Pons (tissue), 1 donor: ENCODE results near the gene NHEJ1.

ENCODE experiments used
- DNase-seq: peaks from one replicate; pipeline ENCODE4 v3.0.0-alpha.2; 2016; ENCODE audit warnings: low spot score

The NHEJ1 gene

DNA sequence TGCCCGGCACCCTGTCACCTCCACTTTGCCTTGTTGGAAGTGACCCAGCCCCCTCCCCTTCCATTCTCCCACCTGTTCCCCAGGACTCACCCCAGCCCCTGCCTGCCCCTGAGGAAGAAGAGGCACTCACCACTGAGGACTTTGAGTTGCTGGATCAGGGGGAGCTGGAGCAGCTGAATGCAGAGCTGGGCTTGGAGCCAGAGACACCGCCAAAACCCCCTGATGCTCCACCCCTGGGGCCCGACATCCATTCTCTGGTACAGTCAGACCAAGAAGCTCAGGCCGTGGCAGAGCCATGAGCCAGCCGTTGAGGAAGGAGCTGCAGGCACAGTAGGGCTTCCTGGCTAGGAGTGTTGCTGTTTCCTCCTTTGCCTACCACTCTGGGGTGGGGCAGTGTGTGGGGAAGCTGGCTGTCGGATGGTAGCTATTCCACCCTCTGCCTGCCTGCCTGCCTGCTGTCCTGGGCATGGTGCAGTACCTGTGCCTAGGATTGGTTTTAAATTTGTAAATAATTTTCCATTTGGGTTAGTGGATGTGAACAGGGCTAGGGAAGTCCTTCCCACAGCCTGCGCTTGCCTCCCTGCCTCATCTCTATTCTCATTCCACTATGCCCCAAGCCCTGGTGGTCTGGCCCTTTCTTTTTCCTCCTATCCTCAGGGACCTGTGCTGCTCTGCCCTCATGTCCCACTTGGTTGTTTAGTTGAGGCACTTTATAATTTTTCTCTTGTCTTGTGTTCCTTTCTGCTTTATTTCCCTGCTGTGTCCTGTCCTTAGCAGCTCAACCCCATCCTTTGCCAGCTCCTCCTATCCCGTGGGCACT, 21.9 kb upstream of the NHEJ1 start:
- DNase-seq, result no peak

DNA sequence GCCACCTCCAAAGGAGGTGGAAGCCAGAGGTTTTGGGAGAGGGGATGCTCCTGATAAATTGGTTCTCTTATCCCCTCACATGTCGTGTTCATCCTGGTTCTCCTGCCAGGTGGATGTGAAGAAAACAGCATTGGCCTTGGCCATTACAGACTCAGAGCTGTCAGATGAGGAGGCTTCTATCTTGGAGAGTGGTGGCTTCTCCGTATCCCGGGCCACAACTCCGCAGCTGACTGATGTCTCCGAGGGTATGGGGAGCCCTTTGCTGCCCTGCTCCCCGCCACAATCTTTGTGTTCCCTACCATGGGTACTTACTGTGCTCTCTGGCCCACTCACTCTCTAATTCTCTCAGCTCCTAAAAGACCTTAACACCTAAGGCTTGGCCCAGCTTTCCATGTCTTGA, 20.9 kb upstream of the NHEJ1 start:
- DNase-seq, result no peak

DNA sequence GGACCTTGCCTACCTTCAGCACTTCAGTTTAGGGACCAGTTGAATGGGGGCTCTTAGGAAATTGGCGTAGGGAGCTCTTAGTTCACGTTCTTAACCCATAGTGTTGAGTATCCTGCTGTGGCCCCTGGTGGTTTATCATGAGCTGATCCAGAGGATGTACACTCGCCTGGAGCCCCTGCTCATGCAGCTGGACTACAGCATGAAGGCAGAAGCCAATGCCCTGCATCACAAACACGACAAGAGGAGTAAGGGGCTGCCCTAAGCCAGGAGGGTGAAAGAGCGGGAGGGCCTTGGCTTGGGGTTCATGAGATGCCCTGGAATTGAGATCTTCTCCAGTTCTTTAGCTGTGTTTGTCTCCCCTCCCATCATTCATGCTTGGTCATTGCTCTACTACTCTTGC, 20.3 kb upstream of the NHEJ1 start:
- no peak for DNase-seq

DNA sequence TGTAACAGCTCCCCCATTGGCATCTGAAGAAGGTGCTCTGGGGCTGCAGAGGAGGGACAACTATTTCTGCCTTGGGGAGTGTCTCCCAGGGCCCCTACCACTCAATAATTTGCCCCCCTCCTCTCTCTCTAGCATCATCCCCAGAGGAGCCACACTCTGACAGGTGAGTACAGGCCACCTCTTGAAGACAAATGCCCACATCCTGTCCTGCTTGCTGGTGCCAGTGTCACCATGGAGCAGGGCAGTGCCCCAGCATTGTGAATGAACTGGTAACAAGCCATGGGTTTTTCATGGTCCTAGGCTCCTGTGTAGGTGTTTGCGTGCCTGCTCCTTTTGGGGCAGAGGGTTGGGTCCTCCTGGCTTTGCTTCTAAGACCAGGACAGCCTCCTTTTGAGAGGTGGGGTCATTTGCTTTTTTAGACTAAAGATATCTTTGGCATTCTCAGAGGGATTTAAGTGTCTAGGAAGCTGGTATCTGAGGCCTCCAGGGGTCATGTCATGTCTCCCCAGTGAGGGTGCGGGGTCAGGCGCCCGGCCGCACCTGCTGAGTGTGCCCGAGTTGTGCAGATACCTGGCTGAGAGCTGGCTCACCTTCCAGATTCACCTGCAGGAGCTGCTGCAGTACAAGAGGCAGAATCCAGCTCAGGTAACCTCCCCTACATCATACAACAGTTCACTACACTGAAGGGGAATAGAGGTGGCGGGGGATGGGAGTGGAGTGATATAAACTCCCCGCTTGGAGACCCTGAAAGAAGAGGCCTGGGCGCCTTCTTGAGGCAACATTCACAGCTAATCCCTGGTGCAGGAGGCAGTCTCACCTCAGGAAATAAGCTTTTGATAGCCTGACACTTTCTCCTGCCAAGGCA, 19.2 kb upstream of the NHEJ1 start:
- DNase-seq, result no peak

DNA sequence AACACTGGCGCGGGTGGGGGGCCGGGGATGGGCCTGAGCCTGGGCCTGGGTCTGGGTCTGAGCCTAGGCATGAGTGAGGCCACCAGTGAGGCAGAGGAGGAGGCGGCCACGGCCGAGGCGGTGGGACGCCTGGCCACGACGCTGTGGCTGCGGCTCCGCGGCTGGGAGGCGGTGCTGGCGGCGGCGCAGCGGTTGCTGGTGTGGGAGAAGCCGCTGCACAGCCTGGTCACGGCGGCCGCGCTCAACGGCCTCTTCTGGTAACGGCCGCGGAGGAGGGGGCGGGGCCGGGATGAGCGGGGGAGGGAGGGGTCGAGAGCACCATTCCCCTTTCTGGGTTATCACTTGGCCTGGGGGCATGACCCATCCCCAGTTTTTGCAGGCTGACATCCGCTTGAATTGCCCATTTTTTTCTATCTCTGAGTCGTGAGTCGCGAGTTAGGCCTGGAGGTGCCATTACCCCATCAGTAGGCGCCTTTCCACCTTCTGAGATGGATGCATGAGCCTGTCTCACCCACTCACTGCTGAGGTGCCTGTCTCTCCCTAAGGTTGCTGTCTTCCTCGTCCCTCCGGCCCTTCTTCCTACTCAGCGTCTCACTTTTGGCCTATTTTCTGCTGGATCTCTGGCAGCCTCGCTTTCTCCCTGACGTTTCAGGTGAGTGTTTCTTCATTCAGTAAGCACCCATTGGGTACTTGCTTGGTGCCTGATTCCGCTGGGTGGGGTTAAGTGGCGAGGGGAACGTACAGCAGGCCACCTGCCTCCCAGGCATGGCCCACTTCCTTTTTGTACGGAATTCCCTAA, 18.0 kb upstream of the NHEJ1 start:
- peak; percentile 22 for DNase-seq

- peak; percentile 89 for DNase-seq
Observed at GRCh38 chr2:219177552-219178376, 17.1 kb upstream of the NHEJ1 start, which contains the start of gene RETREG2. RETREG2 (plus strand) TSS chr2:219178275; CDS start chr2:219178353, 78 bp downstream.

DNA sequence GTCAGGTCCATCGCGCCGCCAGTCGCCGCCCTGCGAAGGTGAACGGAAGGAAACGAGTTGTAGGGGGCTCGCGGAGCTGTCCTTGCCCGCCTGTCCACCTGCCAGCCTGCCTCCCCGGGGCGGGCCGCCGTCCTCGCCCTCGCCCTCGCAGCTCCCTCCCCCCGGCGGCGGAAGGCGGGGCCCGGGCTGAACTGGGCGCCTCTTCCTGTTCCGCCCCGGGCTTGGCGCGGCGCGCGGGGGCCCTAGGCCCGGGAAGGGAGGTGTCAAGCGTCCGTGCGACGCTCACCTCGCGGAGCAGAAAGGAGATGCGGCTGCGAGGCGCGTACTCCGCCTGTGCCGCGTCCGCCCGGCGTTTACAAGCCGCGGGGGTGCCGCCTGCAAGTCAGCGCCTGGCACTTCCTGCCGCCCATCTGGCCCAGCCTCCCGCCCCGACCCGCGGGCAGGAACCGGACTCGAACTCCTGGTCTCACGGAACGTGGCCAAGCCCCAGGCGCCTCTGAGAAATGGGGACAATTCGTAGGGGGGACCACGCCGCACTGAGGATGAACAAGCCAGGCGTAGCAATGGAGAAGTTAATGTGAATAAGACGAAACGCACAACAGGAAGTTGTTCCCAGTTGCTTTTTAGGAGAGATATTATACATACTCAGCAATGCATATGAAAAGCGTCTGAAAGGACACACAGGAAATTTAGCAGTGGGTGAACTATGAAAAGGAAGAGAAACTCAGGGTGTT, 16.4 kb upstream of the NHEJ1 start, which contains the start of gene CNPPD1:
CNPPD1 (minus strand) TSS at position 108 of the 734 bp plus-strand sequence; CDS start at position 11, 97 bp downstream.
- DNase-seq, result peak; percentile 85

GRCh38 chr2:219175928-219176817, 15.6 kb upstream of the NHEJ1 start:
- peak; percentile 42 for DNase-seq

DNA sequence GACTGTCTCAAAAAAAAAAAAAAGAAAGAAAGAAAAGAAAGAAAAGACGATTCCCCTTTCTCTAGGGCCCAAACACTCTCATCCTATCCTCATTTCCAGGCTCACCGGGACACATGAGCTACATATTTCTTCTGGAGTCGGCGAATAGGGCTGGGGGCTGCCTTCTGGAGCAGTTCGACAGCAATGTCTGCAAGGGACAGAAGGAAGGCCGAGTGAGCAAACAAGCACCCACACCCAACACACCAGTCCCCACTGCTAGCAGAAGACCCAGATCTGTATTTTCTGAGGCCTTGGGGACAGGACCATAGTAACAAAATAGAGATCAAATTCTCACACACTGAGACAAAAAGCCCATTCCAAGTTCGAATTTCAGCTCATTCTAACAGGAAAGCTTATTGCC, 14.9 kb upstream of the NHEJ1 start:
- no peak for DNase-seq

- no peak for DNase-seq
Observed at GRCh38 chr2:219174801-219175200, 14.2 kb upstream of the NHEJ1 start.

GRCh38 chr2:219174146-219174545, 13.5 kb upstream of the NHEJ1 start:
- no peak for DNase-seq

DNA sequence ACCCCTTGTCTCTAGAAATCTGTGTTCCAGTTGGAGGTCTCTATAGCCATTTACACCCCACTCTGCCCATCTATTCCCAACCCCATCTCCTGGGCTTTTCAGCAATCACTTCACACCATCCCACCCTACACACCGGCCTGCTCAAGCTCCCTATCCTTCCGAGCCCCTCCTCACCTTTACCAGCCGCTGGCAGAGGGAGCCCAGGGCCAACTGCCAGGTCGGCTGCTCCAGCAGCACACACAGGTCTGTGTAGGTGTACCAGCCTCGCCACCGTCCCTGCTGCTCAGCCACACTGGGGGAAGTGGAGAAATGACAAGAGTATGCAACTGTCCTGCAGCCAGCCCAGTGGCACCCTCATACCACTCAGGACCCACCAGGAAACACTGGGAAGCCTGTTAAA, 12.6 kb upstream of the NHEJ1 start:
- DNase-seq, result no peak

GRCh38 chr2:219172231-219173154, 11.9 kb upstream of the NHEJ1 start:
- DNase-seq, result no peak

GRCh38 chr2:219171231-219171651, 10.6 kb upstream of the NHEJ1 start:
- peak; percentile 67 for DNase-seq

DNA sequence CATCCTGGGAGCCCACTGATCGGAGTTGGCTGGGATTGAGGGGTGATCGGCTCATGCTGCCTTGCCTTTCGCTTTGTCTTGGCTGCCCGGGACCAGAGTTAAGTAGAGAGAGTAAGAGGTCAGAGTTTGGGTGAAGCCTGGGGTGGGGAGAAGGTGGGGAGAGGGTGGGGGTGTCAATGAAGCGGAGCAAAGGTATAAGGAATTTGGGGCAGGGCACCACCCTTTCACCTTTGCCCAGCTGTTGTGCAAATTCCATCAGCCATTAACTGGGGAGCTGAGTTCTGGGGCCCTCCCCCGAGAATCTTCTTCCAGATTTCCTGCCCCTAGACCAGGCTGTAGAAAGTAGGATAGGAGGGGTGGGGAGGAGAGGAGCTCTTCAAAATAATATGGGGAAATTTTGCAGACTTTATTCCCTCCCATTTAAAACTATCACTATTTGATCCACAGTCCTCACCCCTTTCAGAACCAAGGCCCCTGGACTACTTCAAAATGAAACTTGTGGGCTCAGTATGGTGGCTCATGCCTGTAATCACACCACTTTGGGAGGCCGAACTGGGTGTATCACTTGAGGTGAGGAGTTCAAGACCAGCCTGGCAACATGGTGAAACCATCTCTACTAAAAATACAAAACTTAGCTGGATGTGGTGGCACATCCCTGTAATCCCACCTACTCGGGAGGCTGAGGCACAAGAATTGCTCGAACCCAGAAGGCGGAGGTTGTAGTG, 9.5 kb upstream of the NHEJ1 start, which contains the start of gene SLC23A3:
SLC23A3 (minus strand) TSS at position 100 of the 725 bp plus-strand sequence; CDS start at position 55, 45 bp downstream.
- DNase-seq, result no peak

- DNase-seq, result no peak
Observed at GRCh38 chr2:219168932-219169331, 8.3 kb upstream of the NHEJ1 start.

- DNase-seq, result no peak
Observed at GRCh38 chr2:219168526-219168925, 7.9 kb upstream of the NHEJ1 start.
